KMS-11 (cell line): ENCODE measurements around the gene PNCK.
A peak's percentile ranks its signal among the peaks of the same experiment; 100 is the strongest.

Experiments used
- H2AFZ ChIP-seq: fragments of 200-600 bp; sonication (generic); 2 replicates; pipeline ENCODE4 v1.6.1; 2016; ENCODE audit warnings: antibody characterized with exemption, mixed run types, low read depth
- H3K27ac ChIP-seq: fragments of 200-600 bp; sonication (generic); 2 replicates; pipeline ENCODE4 v1.6.1; 2016; ENCODE audit warnings: mild to moderate bottlenecking, mixed run types
- H3K27me3 ChIP-seq: fragments of 200-600 bp; sonication (generic); 2 replicates; pipeline ENCODE4 v1.6.1; 2017; ENCODE audit warnings: mild to moderate bottlenecking, low read depth, mixed run types, moderate library complexity; ENCODE audit not compliant: insufficient read depth
- H3K36me3 ChIP-seq: fragments of 200-600 bp; sonication (generic); 2 replicates; pipeline ENCODE4 v1.6.1; 2017; ENCODE audit warnings: mild to moderate bottlenecking, mixed run types; ENCODE audit not compliant: insufficient read depth
- H3K4me1 ChIP-seq: fragments of 200-600 bp; sonication (generic); 2 replicates; pipeline ENCODE4 v1.6.1; 2016; ENCODE audit warnings: mild to moderate bottlenecking, low read depth, mixed run types; ENCODE audit not compliant: poor library complexity, severe bottlenecking
- H3K4me2 ChIP-seq: fragments of 200-600 bp; sonication (generic); 2 replicates; pipeline ENCODE4 v1.7.0; 2016; ENCODE audit warnings: mild to moderate bottlenecking, mixed run types
- H3K4me3 ChIP-seq: fragments of 200-600 bp; sonication (generic); IDR thresholded peaks from 2 replicates; pipeline ENCODE4 v1.6.1; 2017; ENCODE audit warnings: low read depth, low read length, mixed read lengths; ENCODE audit not compliant: insufficient read depth
- H3K79me2 ChIP-seq: fragments of 200-600 bp; sonication (generic); 2 replicates; pipeline ENCODE4 v1.6.1; 2016; ENCODE audit warnings: low read depth, mixed run types; ENCODE audit not compliant: insufficient read depth
- H3K9ac ChIP-seq: fragments of 200-600 bp; sonication (generic); 2 replicates; pipeline ENCODE4 v1.6.1; 2016; ENCODE audit warnings: mild to moderate bottlenecking, mixed run types
- H4K20me1 ChIP-seq: fragments of 200-600 bp; sonication (generic); 2 replicates; pipeline ENCODE4 v1.6.1; 2016; ENCODE audit warnings: mild to moderate bottlenecking, mixed run types; ENCODE audit not compliant: insufficient read depth
- TF ChIP-seq, protein P1 (sequence below): fragments of 200-600 bp; sonication (generic); conservative IDR thresholded peaks from 2 replicates; pipeline ENCODE4 v1.6.1; 2017; ENCODE audit warnings: low read depth, mild to moderate bottlenecking, antibody characterized with exemption, low read length, moderate library complexity, mixed read lengths

The PNCK gene

DNA sequence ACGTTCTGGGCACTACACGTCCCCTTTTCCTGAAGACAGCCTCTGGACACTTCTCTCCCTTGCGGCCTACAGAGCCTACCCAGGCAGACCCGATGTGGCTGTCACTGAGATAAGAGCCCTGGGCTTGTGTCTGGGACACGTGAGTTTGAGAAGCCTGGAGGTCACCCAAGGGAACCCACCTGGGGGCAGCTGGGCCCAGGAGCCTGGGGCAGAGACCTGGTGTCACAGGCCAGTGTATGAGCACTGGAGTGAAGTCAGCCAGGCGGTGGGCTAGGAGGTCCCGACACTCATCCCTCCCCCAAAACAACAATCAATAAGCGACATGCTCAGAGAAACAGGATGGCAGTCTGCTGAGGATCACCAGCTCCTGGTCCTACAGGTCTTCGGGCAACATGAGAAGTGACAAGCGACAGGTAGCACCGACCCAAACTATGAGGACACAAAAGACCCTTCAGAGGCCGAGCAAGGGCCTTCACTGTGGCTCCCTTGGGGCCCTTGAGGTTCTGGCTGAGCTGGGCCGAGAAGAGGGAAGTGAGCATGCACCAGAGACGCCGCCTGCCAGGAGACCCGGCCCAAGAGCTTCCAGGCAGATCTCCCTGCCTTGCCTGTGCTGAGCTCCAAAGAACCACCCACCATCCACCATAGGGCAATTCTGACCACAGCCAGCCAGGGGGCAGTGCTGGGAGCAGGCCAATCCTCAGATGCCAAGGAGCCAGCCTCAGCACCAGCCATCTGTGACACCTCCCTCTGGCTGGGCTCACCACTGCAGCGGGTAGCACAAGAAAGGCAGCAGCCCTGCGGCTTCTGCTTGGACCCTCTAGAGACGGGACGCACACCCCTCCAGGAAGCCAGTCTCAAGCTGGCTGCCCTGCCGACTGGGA is 37.6 kb downstream of the PNCK start:
- Histone ChIP-seq H3K27ac (no peak overlapping the region), H3K36me3 (no peaks in the 10 kb centered on the region), H3K79me2 (no peaks in the 10 kb centered on the region), H3K4me2 (no peak overlapping the region), H3K4me1 (no peaks in the 10 kb centered on the region), H3K4me3 (no peak overlapping the region), H2AFZ (no peak overlapping the region), H3K27me3 (peaks cover 42% of the 10 kb centered on the region; the same call in 1 of the 2 replicates), H4K20me1 (no peaks in the 10 kb centered on the region), H3K9ac (no peak overlapping the region)
- TF ChIP-seq, protein P1, sequence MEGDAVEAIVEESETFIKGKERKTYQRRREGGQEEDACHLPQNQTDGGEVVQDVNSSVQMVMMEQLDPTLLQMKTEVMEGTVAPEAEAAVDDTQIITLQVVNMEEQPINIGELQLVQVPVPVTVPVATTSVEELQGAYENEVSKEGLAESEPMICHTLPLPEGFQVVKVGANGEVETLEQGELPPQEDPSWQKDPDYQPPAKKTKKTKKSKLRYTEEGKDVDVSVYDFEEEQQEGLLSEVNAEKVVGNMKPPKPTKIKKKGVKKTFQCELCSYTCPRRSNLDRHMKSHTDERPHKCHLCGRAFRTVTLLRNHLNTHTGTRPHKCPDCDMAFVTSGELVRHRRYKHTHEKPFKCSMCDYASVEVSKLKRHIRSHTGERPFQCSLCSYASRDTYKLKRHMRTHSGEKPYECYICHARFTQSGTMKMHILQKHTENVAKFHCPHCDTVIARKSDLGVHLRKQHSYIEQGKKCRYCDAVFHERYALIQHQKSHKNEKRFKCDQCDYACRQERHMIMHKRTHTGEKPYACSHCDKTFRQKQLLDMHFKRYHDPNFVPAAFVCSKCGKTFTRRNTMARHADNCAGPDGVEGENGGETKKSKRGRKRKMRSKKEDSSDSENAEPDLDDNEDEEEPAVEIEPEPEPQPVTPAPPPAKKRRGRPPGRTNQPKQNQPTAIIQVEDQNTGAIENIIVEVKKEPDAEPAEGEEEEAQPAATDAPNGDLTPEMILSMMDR: peak; percentile 55

DNA sequence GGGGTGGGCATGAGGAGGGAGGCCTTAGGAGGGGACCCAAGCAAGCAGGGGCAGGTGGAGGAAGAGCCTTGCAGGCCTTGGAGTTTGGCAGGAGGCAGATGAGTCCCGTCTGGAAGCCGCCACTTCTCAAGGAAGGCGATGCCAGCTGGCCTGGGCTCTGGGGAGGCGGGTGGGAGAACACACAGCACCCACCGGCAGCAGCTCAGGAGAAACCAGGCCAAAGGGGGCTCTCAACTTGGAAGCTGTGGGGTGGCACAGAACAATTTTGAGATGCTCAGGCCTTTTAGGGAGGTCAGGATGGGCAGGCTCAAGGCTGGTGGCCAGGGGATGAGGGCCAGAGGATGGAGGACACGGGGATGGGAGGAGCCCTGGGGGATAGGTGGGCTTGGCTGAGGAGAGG is 38.2 kb downstream of the PNCK start:
- no peaks in the 10 kb centered on the region for H3K4me1 ChIP-seq
- no peaks in the 10 kb centered on the region for H4K20me1 ChIP-seq
- no peak overlapping the region for H3K4me3 ChIP-seq
- H2AFZ ChIP-seq: no peak overlapping the region
- TF ChIP-seq, protein P1: no peak
- H3K36me3 ChIP-seq: no peaks in the 10 kb centered on the region
- H3K4me2 ChIP-seq: no peak overlapping the region
- H3K27ac ChIP-seq: no peak overlapping the region
- H3K9ac ChIP-seq: no peak overlapping the region
- no peaks in the 10 kb centered on the region for H3K79me2 ChIP-seq
- H3K27me3 ChIP-seq: peaks cover 43% of the 10 kb centered on the region

DNA sequence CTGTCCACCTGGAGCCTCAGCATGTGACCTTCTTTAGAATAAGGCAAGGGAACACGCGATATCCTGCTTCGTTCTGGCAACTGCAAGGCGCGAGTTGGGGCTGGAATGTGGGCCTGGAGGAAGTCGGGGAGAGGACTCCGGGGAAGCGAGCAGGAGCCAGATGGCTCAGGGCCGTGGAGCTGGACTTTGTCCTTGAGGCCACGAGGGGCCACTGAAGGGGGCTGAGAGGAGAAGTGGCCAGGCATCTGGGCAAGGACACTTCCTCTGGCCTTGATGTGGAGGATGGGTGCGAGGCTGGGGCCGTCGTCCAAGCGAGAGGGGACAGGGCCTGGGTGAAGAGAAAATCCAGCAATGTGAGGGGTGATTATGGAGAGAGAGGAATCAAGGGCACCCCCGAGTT is 38.8 kb downstream of the PNCK start:
- H3K4me3 ChIP-seq: no peak overlapping the region
- H3K27ac ChIP-seq: no peak overlapping the region
- H3K79me2 ChIP-seq: no peaks in the 10 kb centered on the region
- TF ChIP-seq, protein P1: no peak
- H3K4me2 ChIP-seq: no peak overlapping the region
- H3K36me3 ChIP-seq: no peaks in the 10 kb centered on the region
- peaks cover 48% of the 10 kb centered on the region for H3K27me3 ChIP-seq
- H3K9ac ChIP-seq: no peak overlapping the region
- no peak overlapping the region for H2AFZ ChIP-seq
- H3K4me1 ChIP-seq: no peaks in the 10 kb centered on the region
- no peaks in the 10 kb centered on the region for H4K20me1 ChIP-seq

DNA sequence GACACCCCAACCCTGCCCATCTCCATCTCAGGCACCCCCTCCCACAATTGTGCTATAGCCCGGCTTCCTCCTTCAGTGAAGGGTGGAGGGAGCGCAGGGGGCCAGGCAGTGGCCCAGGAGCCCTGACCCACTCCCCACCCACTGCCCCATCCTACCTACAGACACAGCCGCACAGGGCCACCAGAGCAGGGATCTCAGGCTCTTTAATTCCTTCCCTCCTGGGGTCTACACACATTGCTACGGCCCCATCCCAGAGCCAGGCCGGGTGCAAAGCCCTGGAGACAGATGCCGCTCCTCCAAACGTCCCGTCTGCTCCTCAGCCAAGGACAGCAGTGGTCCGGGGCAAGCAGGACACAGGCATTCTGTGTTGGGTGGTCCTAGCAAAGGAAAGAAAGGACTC is 39.4 kb downstream of the PNCK start:
- Histone ChIP-seq H4K20me1 (no peaks in the 10 kb centered on the region), H3K4me3 (no peak overlapping the region), H3K4me1 (no peaks in the 10 kb centered on the region), H2AFZ (no peak overlapping the region), H3K36me3 (no peaks in the 10 kb centered on the region), H3K27ac (no peak overlapping the region), H3K9ac (no peak overlapping the region), H3K79me2 (no peaks in the 10 kb centered on the region), H3K4me2 (no peak overlapping the region), H3K27me3 (peaks cover 48% of the 10 kb centered on the region)
- TF ChIP-seq, protein P1: no peak
